Endodermal cell (in vitro differentiated cells): Measurements from ENCODE around the gene DGKQ. TPM values are rescaled to one million over a fixed set of nuclear protein-coding genes. Genes with fewer than 3 reads are reported as not detected.

Experiments
- DNase-seq: peaks from one replicate; pipeline ENCODE4 v3.0.0-alpha.2; 2017
- H3K27ac ChIP-seq: 2 replicates; pipeline ENCODE4 v1.5.1; 2013; ENCODE audit warnings: mild to moderate bottlenecking, low read depth, low read length, moderate library complexity
- H3K27me3 ChIP-seq: 2 replicates; pipeline ENCODE4 v1.6.1; 2013; ENCODE audit warnings: mild to moderate bottlenecking, low read length, moderate library complexity; ENCODE audit not compliant: insufficient read depth, control insufficient read depth, poor library complexity, severe bottlenecking
- H3K36me3 ChIP-seq: 2 replicates; pipeline ENCODE4 v1.7.0; 2013; ENCODE audit warnings: mild to moderate bottlenecking, low read length, moderate library complexity; ENCODE audit not compliant: control insufficient read depth, insufficient read depth
- H3K4me1 ChIP-seq: one replicate; pipeline ENCODE4 v1.7.0; 2013; ENCODE audit warnings: low read length; ENCODE audit not compliant: control insufficient read depth, insufficient read depth
- H3K4me3 ChIP-seq: 2 replicates; pipeline ENCODE4 v1.5.1; 2013; ENCODE audit warnings: mild to moderate bottlenecking, low read length, moderate library complexity
- H3K9ac ChIP-seq: 2 replicates; pipeline ENCODE4 v1.6.1; 2013; ENCODE audit warnings: mild to moderate bottlenecking, low read length, moderate library complexity; ENCODE audit not compliant: poor library complexity, severe bottlenecking; ENCODE audit errors: extremely low read depth
- H3K9me3 ChIP-seq: 2 replicates; pipeline ENCODE4 v1.6.1; 2013; ENCODE audit warnings: mild to moderate bottlenecking, low read length, moderate library complexity; ENCODE audit not compliant: control insufficient read depth
- H3K27ac Mint-ChIP-seq: 2 replicates; pipeline ENCODE4 v1.8.0; 2020; ENCODE audit warnings: mixed read lengths
- H3K27me3 Mint-ChIP-seq: 2 replicates; pipeline ENCODE4 v1.8.0; 2021; ENCODE audit warnings: mild to moderate bottlenecking, mixed read lengths; ENCODE audit not compliant: insufficient read depth
- H3K36me3 Mint-ChIP-seq: 2 replicates; pipeline ENCODE4 v1.8.0; 2020; ENCODE audit warnings: low read depth, mixed read lengths
- H3K4me1 Mint-ChIP-seq: 2 replicates; pipeline ENCODE4 v1.8.0; 2020; ENCODE audit warnings: mixed read lengths
- H3K4me3 Mint-ChIP-seq: 2 replicates; pipeline ENCODE4 v1.8.0; 2020; ENCODE audit warnings: mild to moderate bottlenecking, moderate library complexity, mixed read lengths
- H3K9me3 Mint-ChIP-seq: 2 replicates; pipeline ENCODE4 v1.8.0; 2020; ENCODE audit warnings: mild to moderate bottlenecking, mixed read lengths
- WGBS, 2 experiments: methylation state at CpG; one replicate each; pipeline versions ENCODE4 v1.1.5 to v1.1.7; 2013; ENCODE audit warnings: missing lambda C conversion rate in 2 of 2, mixed read lengths in 1 of 2; ENCODE audit not compliant: insufficient coverage in 1 of 2, insufficient read length in 1 of 2; 5-methylcytosine and 5-hydroxymethylcytosine counted together
- total RNA-seq, 2 donors: library from RNA; stranded (reverse); fragmentation: NEBNext Ultra II Directional in 1 of 2; extraction: Animal tissue kit (Norgen Biotek cat#: 25700) in 1 of 2; gene quantifications; 2 replicates in 1 of 2; 3 replicates in 1 of 2; pipeline ENCODE4 v1.2.1, GENCODE V29; 2021
- TF ChIP-seq, protein P1 (sequence below): fragments of 200-600 bp; sonication (generic); conservative IDR thresholded peaks from 2 replicates; pipeline ENCODE4 v1.5.0; 2021; ENCODE audit warnings: antibody characterized with exemption, mild to moderate bottlenecking

The DGKQ gene
- total RNA-seq, 2 donors from 2014 or later, result 26.3 to 31.1 TPM

DNA sequence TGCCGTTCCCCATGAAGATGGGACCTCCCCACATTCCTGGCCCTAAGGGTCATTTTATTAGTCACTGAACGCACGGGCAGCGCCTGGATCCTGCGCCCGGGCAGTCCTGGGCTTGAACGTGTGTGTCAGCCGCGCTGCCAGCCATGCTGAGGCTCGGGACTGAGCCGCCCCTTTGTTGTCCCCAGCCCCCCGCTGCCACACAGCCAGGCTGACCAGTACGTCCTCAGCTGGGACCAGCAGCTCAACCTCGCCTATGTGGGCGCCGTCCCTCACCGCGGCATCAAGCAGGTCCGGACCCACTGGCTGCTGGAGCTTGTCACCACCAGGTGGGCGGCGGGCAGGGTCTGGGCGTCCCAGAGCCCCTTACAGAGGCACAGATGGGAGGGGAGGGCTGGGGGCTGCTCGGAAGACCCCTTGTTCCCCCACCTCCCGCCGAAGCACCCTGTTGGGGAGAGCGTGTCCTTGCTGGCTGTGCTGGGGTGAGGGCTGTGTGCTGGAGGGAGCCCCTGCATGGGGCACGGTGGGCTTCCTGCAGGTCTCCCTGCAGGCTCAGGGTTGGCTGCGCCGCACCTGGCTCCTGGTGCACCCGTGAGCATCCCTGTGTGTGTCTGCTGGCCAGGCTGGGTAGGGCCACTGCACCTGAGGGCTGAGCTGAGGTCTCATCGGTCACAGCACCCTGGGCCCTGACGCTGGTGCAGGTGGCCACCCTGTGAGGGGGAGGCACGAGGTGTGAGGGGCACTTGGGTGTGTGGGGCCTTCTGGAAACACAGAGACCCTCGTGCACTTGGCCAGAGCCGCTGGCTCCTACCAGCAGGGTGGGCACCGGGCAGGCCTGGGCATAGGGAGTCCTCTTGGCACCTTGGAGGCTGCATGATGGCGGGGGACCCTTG lies 14.5 kb upstream of the DGKQ start:
- peaks cover 4% of the 10 kb centered on the region for H3K27me3 Mint-ChIP-seq
- H3K9ac ChIP-seq, result no peak overlapping the region

DNA sequence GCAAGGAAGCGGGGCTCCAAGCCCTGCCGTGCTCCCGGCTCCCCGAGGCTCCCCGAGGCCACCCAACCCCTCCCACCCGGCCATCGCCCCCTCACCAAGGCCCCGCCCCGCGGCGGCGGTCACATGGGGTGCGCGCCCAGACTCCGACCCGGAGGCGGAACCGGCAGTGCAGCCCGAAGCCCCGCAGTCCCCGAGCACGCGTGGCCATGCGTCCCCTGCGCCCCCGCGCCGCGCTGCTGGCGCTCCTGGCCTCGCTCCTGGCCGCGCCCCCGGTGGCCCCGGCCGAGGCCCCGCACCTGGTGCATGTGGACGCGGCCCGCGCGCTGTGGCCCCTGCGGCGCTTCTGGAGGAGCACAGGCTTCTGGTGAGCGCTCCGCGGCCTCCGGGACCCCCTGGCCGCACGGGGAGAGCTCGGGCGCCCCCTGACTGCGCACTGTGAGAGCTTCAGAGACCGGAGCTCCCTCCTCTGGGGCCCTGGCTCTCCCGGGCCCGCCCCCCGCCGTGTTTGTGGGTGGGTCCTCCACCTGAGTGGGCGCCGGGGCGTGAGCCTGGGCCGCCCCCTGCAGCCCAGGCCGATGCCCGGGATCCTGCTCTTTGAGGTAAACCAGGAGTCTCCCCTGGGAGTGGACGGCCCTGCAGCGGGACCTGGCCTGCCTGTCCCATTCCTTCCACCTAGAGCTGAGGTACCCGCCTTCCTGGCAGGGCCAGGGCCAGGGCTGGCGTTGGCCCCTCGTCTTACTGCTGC lies 13.7 kb upstream of the DGKQ start, which contains the start of gene IDUA:
IDUA (plus strand) TSS at position 166 of the 745 bp plus-strand sequence; CDS start at position 207, 41 bp downstream.
- peak within 1 kb of the TSS; percentile 78 for H3K4me3 ChIP-seq
- H3K27ac Mint-ChIP-seq, result peak within 1 kb of the TSS; percentile 69
- DNase-seq, result peak; percentile 87
- no peaks in the 10 kb centered on the region for H3K36me3 ChIP-seq
- H3K27me3 Mint-ChIP-seq, result peaks cover 4% of the 10 kb centered on the region
- H3K27ac ChIP-seq, result no peak within 1 kb of the TSS
- H3K9me3 ChIP-seq, result no peaks in the 10 kb centered on the region
- H3K9me3 Mint-ChIP-seq, result no peaks in the 10 kb centered on the region
- H3K27me3 ChIP-seq, result peaks cover 10% of the 10 kb centered on the region
- peaks cover 2% of the 10 kb centered on the region for H3K36me3 Mint-ChIP-seq
- WGBS, 2 experiments, result 0 to 6% methylated on average over 12 to 69 of the region's 69 CpGs
- peaks cover 10% of the 10 kb centered on the region for H3K4me1 Mint-ChIP-seq
- no peaks in the 10 kb centered on the region for H3K4me1 ChIP-seq
- TF ChIP-seq, protein P1, sequence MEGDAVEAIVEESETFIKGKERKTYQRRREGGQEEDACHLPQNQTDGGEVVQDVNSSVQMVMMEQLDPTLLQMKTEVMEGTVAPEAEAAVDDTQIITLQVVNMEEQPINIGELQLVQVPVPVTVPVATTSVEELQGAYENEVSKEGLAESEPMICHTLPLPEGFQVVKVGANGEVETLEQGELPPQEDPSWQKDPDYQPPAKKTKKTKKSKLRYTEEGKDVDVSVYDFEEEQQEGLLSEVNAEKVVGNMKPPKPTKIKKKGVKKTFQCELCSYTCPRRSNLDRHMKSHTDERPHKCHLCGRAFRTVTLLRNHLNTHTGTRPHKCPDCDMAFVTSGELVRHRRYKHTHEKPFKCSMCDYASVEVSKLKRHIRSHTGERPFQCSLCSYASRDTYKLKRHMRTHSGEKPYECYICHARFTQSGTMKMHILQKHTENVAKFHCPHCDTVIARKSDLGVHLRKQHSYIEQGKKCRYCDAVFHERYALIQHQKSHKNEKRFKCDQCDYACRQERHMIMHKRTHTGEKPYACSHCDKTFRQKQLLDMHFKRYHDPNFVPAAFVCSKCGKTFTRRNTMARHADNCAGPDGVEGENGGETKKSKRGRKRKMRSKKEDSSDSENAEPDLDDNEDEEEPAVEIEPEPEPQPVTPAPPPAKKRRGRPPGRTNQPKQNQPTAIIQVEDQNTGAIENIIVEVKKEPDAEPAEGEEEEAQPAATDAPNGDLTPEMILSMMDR, result peak; percentile 77
- H3K9ac ChIP-seq, result peak within 1 kb of the TSS; percentile 5
- peak within 1 kb of the TSS; percentile 76 for H3K4me3 Mint-ChIP-seq

More for the DNA sequence above, 14.5 kb upstream of the DGKQ start:
- TF ChIP-seq, protein P1, result no peak
- Mint-ChIP-seq H3K36me3 (peaks cover 2% of the 10 kb centered on the region), H3K27ac (no peak overlapping the region), H3K9me3 (no peaks in the 10 kb centered on the region), H3K4me1 (peaks cover 14% of the 10 kb centered on the region), H3K4me3 (peak overlapping the region; percentile 76)
- WGBS, 2 experiments, result 86 to 92% methylated on average over 23 to 37 of the region's 37 CpGs
- H3K27me3 ChIP-seq, result peaks cover 10% of the 10 kb centered on the region
- DNase-seq, result no peak
- no peaks in the 10 kb centered on the region for H3K9me3 ChIP-seq
- peak overlapping the region; percentile 78 for H3K4me3 ChIP-seq
- no peaks in the 10 kb centered on the region for H3K36me3 ChIP-seq
- no peaks in the 10 kb centered on the region for H3K4me1 ChIP-seq
- H3K27ac ChIP-seq, result no peak overlapping the region

DNA sequence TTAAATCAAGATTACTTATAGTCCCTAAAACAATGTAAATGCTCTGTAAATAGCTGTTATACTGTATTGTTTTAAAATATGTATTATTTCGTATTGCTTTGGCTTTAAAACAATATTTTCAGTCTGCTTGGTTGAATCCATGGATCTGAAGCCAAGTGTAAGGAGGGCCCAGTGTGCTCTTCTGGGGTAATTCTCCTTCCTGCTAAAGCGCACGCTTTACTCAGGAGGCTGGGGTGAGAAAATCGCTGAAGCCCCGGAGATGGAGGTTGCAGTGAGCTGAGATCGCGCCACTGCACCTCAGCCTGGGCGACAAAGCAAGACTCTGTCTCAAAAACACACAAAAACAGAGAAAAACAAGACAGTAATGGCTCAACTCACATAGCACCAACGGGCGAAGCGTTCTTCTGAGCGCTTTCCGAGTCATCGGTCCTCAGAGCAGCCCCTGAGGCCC lies 13.1 kb upstream of the DGKQ start:
- peaks cover 10% of the 10 kb centered on the region for H3K27me3 ChIP-seq
- H3K27me3 Mint-ChIP-seq, result peaks cover 4% of the 10 kb centered on the region
- DNase-seq, result no peak
- H3K9me3 Mint-ChIP-seq, result no peaks in the 10 kb centered on the region
- peaks cover 2% of the 10 kb centered on the region for H3K36me3 Mint-ChIP-seq
- peak overlapping the region; percentile 76 for H3K4me3 Mint-ChIP-seq
- WGBS, 2 experiments, result 28 to 35% methylated on average over 5 to 14 of the region's 14 CpGs
- H3K4me1 Mint-ChIP-seq, result peaks cover 10% of the 10 kb centered on the region
- TF ChIP-seq, protein P1, result no peak
- peak overlapping the region; percentile 5 for H3K9ac ChIP-seq
- no peak overlapping the region for H3K27ac ChIP-seq
- no peaks in the 10 kb centered on the region for H3K36me3 ChIP-seq
- no peaks in the 10 kb centered on the region for H3K9me3 ChIP-seq
- peak overlapping the region; percentile 69 for H3K27ac Mint-ChIP-seq
- peak overlapping the region; percentile 78 for H3K4me3 ChIP-seq
- no peaks in the 10 kb centered on the region for H3K4me1 ChIP-seq
